OCI-M1 (cell line): Measurements from ENCODE around the gene FGF9.

Experiments
- DNase-seq: peaks from one replicate; lab custom pipeline; 2025; lab: John Stamatoyannopoulos, UW

The FGF9 gene

GRCh38 chr13:21710163-21710562 lies 39.3 kb downstream of the FGF9 start:
- DNase-seq = no peak

DNA sequence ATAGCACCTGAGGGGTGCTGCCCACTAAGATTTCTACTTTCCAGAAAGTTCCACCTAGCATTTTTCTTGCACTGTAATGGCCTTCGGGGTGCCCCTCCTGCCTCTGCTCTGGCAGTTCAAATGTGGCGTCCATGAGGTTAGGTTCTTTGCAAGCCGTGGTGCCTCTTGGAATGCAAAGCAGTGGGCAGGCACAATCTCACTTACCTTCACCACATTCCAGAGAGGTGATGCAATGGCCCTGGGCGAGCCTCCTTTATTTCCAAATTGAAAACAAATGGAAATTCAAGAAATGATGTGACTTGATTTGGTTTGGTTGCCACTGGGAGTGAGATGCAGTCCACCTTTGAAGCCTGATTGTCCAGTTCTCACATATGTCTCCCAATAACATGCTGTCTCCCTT lies 46.9 kb downstream of the FGF9 start:
- DNase-seq = no peak

DNA sequence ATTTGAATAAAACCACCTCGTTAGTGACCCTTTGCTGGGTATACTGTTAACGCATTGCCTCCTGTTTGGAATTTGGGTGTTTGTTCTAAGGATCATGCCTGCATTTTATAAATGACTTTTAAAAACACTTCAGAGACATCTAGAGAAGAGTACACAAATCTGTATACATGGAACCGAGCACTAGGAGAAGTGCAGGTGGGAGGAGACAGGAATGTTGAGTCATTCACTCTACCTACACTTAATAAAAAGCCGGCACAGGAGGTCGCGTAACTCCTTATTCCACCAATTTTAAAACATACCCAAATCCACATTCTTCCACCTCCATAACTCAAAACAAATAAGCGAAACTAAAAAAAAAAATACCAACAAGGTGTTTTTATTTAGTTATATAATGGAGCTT lies 48.6 kb downstream of the FGF9 start:
- no peak for DNase-seq

DNA sequence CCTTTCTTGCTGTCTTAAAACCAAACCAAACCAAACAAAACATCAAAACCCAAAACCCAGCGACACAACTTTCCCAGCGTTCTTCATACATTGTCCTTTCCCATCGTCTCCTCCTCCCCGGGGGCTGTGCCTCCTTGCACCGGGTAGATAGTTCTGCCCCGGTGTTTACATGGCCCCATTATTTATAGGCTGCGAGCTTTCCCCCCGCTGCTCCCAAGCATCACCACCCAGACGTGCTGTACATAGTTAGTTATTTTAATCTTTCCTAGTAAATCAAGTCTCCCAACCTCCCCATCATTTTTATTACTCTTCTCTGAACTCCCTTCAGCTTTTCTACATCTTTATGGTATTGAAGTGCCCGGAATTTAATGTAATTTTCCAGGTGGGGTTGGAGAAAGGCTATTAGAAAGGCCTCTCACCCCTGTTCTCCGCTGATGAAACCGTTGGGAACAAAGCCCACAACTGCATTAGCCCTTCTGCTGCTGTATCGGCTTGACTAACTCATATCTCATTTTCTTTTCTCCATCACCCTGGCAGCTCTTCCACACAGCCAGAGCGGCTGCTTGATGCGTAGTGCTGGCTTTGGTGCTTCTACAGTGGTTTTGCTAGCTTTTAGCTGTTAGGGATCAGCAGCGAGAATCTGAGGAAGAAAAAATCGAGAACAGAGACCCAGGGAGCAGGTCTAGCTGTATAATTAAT lies 53.1 kb downstream of the FGF9 start:
- no peak for DNase-seq

DNA sequence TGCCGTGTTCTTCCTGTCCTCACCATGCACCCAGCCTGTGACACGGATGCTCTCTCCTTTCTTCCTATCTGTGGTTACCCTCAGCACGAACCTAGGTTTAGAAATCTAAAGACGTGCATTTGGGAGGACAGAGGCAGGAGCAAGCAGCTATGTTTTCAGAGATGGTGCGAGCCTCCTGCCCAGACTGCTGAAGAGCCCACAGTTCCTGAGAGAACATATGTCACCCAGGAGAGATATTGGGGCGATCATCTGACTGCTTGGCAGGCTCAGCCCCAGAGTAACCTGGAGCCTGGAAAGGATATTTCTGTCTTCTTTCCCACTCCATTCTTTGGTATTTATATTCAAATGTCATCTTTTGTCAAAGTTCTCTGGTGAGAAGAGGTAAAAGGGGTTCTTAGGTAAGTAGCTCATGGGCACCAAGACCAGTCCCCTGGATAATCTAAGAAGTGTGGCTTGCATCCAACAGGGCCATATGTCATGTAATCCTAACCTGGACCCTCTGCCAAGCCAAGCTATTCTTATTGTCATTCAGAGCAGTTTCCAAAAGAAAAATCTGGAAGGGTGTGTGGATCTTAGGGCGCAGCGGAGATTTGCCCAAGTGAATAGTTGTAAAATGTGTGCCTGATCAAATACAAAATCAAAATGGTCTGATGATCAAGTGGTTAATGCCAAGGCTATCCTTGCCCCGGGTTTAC lies 59.5 kb downstream of the FGF9 start:
- DNase-seq = no peak

DNA sequence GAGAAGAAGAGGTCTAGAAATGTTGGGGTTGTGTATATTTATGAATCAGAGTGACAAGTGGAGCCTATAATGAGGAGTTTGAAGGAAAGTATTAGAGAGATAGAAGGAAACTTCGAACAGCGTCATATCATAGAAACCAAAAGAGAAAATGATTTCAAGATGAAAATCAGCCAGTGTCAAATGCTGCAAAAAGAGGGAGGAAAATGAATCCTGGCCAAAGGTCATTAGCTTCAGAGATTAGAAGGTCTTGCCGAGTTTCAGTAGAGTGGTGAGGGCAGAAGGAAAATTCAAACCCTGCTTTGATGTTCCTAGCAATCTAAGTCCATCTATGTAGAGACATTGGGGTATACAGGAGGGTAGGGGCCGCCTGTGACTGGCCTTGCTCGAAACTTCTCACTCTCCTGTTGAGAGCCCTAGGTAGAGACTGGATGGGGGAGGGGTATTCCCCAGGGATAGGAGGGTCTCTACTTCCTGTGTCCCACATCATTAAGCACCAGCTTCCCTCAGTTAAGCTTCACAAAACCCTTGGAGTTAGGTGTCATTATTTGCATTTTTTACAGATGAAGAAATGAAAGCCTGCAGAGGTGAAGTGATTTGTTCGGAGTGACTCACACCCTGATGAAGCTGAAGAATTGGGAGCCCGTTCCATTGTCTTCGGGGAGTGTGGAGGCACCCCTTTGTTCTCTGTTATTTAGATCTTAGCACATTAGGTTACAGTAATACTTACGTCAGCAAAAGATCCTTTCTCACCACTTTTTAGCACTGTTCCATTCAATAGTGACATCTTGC lies 62.8 kb downstream of the FGF9 start:
- no peak for DNase-seq

- DNase-seq = no peak
Observed at GRCh38 chr13:21734961-21735360, 64.1 kb downstream of the FGF9 start.

DNA sequence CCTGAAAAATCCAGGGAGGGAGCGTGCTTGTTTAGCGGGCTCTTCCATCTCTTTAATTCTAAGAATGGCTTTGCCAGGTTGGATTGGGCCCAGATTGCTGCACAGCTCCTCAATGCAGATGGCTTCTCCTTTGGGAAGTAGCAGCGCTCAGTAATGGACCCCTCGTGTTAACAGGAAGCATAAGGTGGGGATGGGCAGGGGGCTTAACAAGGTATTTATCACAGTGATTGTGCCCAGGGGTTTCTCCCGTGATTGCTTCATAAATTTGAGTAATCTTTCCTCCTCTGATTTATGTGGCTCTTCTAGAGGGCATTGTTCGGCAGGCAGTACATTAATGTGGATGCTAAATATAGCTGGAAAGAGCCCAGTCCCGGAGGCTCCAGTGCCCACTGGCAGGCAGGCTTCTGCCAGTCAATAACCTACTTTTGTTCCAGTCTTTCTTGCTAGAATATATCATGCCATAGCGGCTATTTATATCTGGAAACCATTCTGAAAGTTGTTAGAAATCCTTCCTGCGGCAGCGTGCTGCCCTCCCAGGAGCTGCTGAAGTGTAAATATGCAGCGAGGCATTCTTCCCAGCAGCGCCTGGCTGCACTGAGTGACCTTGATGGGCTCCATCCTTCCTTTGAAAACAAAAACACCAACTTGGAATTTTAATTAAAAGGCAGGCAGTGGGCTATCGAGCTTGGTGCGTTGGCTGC lies 65.0 kb downstream of the FGF9 start:
- DNase-seq = no peak

DNA sequence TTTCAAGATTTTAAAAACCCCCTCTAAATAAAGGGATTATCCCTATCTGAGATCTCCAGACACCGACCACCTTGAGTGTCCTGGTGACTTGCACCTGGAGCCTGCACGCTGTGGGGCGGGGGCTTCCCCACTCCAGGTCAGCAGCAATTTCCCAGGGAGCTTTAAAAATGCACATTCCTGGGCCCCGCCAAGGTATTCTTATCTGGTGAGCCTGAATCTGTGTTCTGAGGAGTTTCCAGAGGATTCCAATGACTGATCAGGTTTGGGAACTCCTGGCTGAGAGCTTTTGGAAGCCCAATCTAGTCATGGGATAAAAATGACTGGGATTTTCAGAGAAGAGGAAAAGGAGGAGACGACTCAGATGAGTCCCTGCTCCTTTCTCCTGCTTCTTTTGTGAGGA lies 66.1 kb downstream of the FGF9 start:
- no peak for DNase-seq

- DNase-seq = no peak
Observed at GRCh38 chr13:21738630-21739029, 67.8 kb downstream of the FGF9 start.

- no peak for DNase-seq
Observed at GRCh38 chr13:21739771-21740170, 68.9 kb downstream of the FGF9 start.

DNA sequence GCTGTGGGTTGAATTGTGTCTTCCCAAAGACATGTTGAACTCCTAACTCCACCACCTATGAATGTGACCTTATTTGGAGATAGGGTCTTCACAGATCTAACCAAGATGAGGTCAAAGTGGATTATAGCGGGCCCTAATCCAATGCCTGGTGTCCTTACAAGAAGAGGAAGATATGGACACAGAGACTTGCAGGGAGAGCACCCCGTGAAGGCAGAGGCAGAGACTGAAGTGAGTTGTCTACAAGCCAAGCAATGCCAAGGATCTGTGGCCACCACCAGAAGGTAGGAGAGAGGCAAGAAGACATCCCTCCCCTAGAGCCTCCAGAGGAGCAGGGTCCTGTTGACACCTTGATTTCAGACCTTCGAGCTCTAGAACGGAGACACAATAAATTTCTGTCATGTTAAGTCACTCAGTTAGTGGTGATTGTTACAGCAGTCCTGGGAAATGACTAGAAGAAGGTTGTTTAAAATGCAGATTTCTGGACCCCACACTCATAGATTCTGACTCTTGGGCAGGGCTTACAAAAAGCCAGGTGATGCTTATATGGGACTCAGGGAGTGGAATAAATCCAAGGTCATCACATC lies 70.6 kb downstream of the FGF9 start:
- DNase-seq = no peak

GRCh38 chr13:21742096-21742495 lies 71.2 kb downstream of the FGF9 start:
- DNase-seq = no peak

DNA sequence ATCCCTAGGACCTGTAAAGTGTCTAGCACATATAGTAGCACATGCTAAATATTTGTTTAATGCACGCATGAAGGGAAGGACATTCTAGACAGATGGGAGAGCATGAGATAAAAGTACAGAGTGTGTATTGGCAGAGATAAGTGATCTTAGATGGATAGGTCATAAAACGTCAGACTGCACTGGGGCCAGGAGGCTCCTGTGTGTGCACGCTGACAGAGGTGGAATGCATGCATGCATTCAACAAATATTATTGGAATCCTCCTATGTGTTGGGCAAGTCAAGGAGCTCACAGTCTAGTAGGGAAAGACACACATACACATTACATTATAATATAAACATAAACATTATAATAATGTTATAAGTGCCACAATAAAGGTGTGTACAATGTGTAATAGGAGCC lies 73.3 kb downstream of the FGF9 start:
- no peak for DNase-seq

GRCh38 chr13:21745307-21745706 lies 74.4 kb downstream of the FGF9 start:
- peak; percentile 48 for DNase-seq

- peak; percentile 1 for DNase-seq
Observed at GRCh38 chr13:21747456-21747855, 76.6 kb downstream of the FGF9 start.

GRCh38 chr13:21748166-21748565 lies 77.3 kb downstream of the FGF9 start:
- DNase-seq = no peak

GRCh38 chr13:21749410-21749809 lies 78.5 kb downstream of the FGF9 start:
- no peak for DNase-seq

DNA sequence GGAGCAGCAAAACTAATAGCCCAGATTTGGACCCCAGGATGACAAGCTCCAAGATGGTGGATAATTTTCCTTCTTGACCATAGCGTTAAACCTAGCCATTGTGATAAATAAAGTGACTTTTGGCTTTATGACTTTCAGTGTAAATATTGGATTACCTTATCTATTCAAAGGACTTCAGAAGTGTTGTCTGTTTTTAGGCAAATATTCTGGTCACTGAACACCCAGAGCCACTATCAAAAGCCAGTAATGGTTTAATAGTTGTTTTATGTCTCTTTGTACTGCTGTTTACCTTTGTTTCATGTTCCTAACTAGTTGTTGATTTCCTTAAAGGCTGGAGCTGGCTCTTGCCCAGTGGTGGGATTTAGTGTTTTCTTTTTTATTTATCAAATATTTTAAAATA lies 81.6 kb downstream of the FGF9 start:
- DNase-seq = no peak

DNA sequence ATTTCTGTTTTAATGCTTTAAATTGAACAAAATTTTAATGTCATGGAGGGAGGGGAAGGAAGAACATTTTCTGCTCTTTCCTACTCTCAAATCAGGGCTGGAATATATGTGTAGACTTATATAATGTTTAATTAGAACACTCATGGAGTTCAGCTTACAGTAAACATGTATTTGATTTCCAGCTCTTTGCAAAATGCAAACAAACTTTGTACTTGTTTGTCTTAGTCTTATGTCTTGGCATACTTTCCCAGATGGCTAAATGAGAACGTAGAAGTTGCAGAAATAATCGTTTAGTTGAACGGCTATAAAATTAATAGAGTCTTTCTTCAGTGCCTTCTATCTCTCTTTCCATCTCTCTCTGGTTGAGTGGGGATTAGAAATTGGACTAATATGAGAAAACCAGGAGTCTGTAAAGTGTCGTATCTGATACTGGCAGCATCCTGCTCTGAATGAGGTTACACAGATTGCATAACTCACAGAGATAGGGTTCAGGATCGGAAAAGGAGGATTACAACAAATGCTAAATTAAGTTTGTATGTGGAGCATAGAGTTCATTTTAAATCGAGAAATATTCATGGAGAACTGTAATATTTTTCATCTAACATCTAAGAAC lies 82.3 kb downstream of the FGF9 start:
- no peak for DNase-seq
